Lung (tissue), 12 donors: ENCODE measurements around the gene IFITM10. TPM values are rescaled to one million over a fixed set of nuclear protein-coding genes. Genes with fewer than 3 reads are reported as not detected.

ENCODE experiments used
- ATAC-seq: fragments of 200-7000 bp; cut with Tn5 transposase; one replicate; pipeline ENCODE4 v1.9.1; 2020; ENCODE audit warnings: moderate number of reproducible peaks; ENCODE audit not compliant: insufficient read depth, low FRiP score
- DNase-seq, 3 donors: peaks; one replicate each; pipeline ENCODE4 v3.0.0-alpha.2; 2013 to 2017
- H3K27ac ChIP-seq, 2 donors: one replicate each; pipeline ENCODE4 v1.5.1; 2013; ENCODE audit warnings: mild to moderate bottlenecking in 2 of 2, moderate library complexity in 2 of 2, control low read depth in 1 of 2, inconsistent platforms in 1 of 2, low read depth in 1 of 2, low read length in 1 of 2
- H3K27me3 ChIP-seq, 3 donors: one replicate each; pipeline ENCODE4 v1.5.1; 2013; ENCODE audit warnings: low read length in 2 of 3; ENCODE audit not compliant: control insufficient read depth in 3 of 3, insufficient read depth in 3 of 3
- H3K36me3 ChIP-seq, 4 donors: one replicate each; pipeline ENCODE4 v1.5.1; 2013; ENCODE audit warnings: low read length in 4 of 4, mild to moderate bottlenecking in 1 of 4, moderate library complexity in 1 of 4; ENCODE audit not compliant: control insufficient read depth in 4 of 4, insufficient read depth in 4 of 4
- H3K4me1 ChIP-seq, 5 donors: one replicate each; pipeline ENCODE4 v1.5.1; 2013; ENCODE audit warnings: low read length in 5 of 5, mild to moderate bottlenecking in 2 of 5, moderate library complexity in 1 of 5; ENCODE audit not compliant: control insufficient read depth in 5 of 5, insufficient read depth in 5 of 5
- H3K4me3 ChIP-seq: one replicate; pipeline ENCODE4 v1.5.1; 2013; ENCODE audit warnings: mild to moderate bottlenecking, control low read depth, moderate library complexity
- H3K9ac ChIP-seq, 2 donors: one replicate each; pipeline ENCODE4 v1.5.1; 2013; ENCODE audit warnings: low read length in 2 of 2, control low read depth in 1 of 2; ENCODE audit not compliant: insufficient read depth in 1 of 2
- H3K9me3 ChIP-seq, 4 donors: one replicate each; pipeline ENCODE4 v1.5.1; 2013; ENCODE audit warnings: low read length in 3 of 4, mild to moderate bottlenecking in 1 of 4, moderate library complexity in 1 of 4; ENCODE audit not compliant: control insufficient read depth in 4 of 4, insufficient read depth in 3 of 4
- CTCF ChIP-seq: IDR thresholded peaks from 2 replicates; pipeline ENCODE4 v1.5.1; 2012; ENCODE audit warnings: mild to moderate bottlenecking; ENCODE audit errors: control extremely low read depth, extremely low read depth
- WGBS, 2 donors: extraction: QIAGEN DNeasy Blood & Tissue Kit; methylation state at CpG; one replicate each; pipeline ENCODE4 v1.1.7; 2013; 5-methylcytosine and 5-hydroxymethylcytosine counted together
- polyA plus RNA-seq, 2 donors: library from polyadenylated mRNA; stranded (reverse); fragments of 200-250 nt; gene quantifications; one replicate each; pipeline ENCODE4 v1.2.1, GENCODE V29; 2013
- total RNA-seq, 2 donors: library from RNA; depleted of rRNA in 1 of 2; stranded (reverse); fragments of >200 nt in 1 of 2; gene quantifications; one replicate each; pipeline ENCODE4 v1.2.1, GENCODE V29; 2014 to 2021
- donor health status: control.
- donor health status: control.
- donor health status: Bipolar disorder and iron deficiency.
- donor health status: healthy.
- donor health status: DM: yes; HTN: yes; CAD: no.

The IFITM10 gene
- total and polyA plus RNA-seq, 4 donors, result 0.40 to 18.8 (median 2.7) TPM

GRCh38 chr11:1703146-1703545 lies 47.2 kb downstream of the IFITM10 start:
- no peaks in the 10 kb centered on the region for H3K4me1 ChIP-seq

DNA sequence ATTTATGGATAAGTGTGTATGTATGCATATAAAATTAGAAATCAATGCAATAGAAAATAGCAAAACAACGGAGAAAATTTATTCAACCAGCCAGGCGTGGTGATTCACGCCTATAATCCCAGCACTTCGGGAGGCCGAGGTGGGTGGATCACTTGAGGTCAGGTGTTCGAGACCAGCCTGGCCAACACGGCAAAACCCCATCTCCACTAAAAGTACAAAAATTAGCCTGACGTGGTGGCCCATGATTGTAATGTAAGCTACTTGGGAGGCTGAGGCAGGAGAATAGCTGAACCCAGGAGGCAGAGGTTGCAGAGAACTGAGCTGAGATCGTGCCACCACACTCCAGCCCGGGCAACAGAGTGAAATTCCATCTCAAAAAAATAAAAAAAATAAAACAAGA lies 47.9 kb downstream of the IFITM10 start:
- Histone ChIP-seq H3K27ac (no peak overlapping the region), H3K36me3 (no peaks in the 10 kb centered on the region), H3K9ac (no peak overlapping the region), H3K27me3 (no peaks in the 10 kb centered on the region), H3K4me1 (no peaks in the 10 kb centered on the region), H3K4me3 (no peak overlapping the region), H3K9me3 (no peaks in the 10 kb centered on the region)
- ATAC-seq, result no peak
- WGBS, 2 donors, result 87 to 97% methylated on average over 10 of the region's 10 CpGs
- no peak for DNase-seq
- no peak for TF ChIP-seq CTCF

More at GRCh38 chr11:1703146-1703545, 47.2 kb downstream of the IFITM10 start:
- no peak for DNase-seq
- H3K9ac ChIP-seq, result no peak overlapping the region
- H3K27ac ChIP-seq, result no peak overlapping the region
- no peaks in the 10 kb centered on the region for H3K36me3 ChIP-seq
- H3K9me3 ChIP-seq, result no peaks in the 10 kb centered on the region
- no peak for TF ChIP-seq CTCF
- 84 to 89% methylated on average over 6 of the region's 6 CpGs for WGBS, 2 donors
- no peak overlapping the region for H3K4me3 ChIP-seq
- H3K27me3 ChIP-seq, result no peaks in the 10 kb centered on the region
- no peak for ATAC-seq

DNA sequence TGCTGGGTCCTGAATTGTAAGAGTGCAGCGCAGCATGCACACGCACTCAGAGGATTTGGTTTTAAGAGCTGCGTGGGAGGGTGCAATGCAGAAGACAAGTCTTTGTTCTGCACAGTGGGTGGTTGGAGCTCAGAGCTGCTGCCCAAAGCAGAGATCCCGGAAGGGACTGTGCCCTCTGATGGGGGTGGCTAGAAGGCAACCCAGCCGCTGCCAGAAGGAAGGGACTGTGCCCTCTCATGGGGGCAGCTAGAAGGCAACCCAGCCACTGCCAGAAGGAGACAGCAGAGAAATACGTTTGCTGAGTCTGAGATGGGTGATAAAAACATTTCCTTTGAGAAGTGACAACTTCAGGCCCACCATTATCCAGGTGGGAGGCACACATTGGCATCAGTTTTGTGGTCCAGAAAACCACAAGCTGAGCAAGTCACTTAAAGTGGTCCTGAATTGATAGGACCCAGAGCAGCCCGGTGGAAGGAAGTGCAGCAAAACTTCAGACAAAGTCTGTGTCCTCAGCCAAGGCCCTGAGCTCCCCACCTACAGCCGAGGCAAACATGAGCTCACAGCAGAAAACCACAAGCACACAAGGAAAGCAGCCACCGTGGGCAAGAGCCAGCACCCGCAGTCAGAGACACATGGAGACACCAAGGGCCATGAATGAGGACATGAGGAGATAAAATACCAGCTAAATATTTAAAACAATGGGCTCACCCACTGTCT lies 49.1 kb downstream of the IFITM10 start:
- DNase-seq (no peak), ATAC-seq (no peak)
- Histone ChIP-seq H3K9ac (no peak overlapping the region), H3K4me3 (no peak overlapping the region), H3K27me3 (no peaks in the 10 kb centered on the region), H3K36me3 (no peaks in the 10 kb centered on the region), H3K9me3 (peaks cover 0 to 2% (median 0%) of the 10 kb centered on the region in 4 donors), H3K4me1 (no peaks in the 10 kb centered on the region), H3K27ac (no peak overlapping the region)
- 68 to 74% methylated on average over 10 of the region's 10 CpGs for WGBS, 2 donors
- no peak for TF ChIP-seq CTCF

- DNase-seq (no peak), ATAC-seq (no peak)
- H3K9me3 ChIP-seq, result peaks cover 0 to 2% (median 0%) of the 10 kb centered on the region in 4 donors
- no peak overlapping the region for H3K27ac ChIP-seq
- no peak for TF ChIP-seq CTCF
- no peaks in the 10 kb centered on the region for H3K36me3 ChIP-seq
- no peak overlapping the region for H3K9ac ChIP-seq
- no peaks in the 10 kb centered on the region for H3K27me3 ChIP-seq
- H3K4me3 ChIP-seq, result no peak overlapping the region
- 85 to 90% methylated on average over 5 of the region's 5 CpGs for WGBS, 2 donors
- H3K4me1 ChIP-seq, result no peaks in the 10 kb centered on the region
Observed at GRCh38 chr11:1699771-1700170, 50.6 kb downstream of the IFITM10 start.
